HG03064 (cell line): Measurements from ENCODE around the gene NANOS2.
"Not testable (repeated sequence)": the region's sequence is repeated elsewhere in the genome, so short reads cannot be mapped to it uniquely, and the experiment has no call there.

Experiments
- ATAC-seq: cut with Tn5 transposase; IDR thresholded peaks from one replicate; pipeline ENCODE4 v1.9.1; 2021; ENCODE audit warnings: low read depth; ENCODE audit not compliant: unreplicated experiment

NANOS2 gene

DNA sequence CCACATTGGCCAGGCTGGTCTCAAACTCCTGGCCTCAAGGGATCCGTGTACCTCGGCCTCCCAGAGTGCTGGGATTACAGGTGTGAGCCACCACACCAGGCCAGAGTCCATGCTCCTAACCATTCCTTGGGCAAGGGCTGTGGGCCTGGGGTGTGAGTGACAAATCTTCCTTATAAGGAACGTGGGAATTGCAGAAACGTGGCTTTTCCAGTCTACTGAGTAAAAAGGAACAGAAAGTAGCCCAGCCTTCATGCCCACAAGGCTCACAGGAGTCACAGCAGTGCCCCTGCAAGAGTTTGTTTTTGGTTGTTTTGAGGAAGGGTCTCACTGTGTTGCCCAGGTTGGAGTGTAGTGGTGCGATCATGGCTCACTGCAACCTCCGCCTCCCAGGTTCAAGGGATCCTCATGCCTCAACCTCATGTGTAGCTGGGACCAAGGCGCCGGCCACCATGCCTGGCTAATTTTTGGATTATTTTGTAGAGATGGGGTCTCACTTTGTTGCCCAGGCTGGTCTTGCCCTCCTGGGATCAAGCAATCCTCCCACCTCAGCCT, 17.2 kb downstream of the NANOS2 start:
- ATAC-seq: no peak

DNA sequence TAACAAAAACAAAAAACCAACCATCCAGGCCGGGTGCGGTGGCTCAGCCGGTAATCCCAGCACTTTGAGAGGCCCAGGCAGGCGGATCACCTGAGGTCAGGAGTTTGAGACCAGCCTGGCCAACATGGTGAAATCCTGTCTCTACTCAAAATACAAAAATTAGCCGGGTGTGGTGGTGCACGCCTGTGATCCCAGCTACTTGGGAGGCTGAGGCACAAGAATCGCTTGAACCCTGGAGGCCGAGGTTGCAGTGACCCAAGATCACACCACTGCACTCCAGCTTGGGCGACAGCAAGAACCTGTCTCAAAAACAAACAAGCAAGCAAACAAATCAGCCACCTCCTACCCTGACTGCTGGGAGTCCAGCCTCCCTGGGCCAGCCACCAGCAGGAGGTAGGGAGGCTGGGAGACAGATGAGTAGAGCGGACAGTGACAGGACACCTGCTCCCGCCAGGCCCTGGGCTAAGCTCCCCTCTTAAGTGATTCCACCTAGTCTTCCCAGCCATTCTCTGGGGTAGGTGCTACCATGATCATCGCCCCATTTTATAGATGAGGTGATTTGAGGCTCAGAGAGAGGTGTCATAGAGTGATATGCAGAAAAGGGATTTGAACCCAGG, 18.5 kb downstream of the NANOS2 start:
- ATAC-seq: not testable (repeated sequence)

DNA sequence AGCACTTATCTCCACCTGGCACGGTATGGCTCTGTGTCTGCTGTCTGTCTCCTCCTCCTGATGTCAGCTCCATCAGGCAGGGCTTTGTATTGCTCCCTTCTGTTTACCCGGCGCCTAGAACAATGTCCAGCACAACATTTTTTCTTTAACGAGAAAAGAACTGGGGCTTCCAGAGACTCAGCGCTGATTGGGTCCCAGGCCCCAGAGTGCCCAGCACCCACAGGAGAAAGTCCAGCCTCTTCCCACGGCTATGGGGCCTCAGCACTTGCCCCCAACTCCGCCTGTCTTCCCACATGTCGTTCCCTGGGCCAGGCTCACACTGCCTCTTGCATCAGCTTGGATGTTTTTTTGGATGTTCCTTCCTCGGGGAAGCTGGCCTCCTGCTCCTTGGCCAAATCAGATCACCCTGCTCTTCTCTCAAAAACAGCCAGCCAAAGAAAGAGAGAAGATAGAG, 19.0 kb downstream of the NANOS2 start:
- ATAC-seq: no peak

DNA sequence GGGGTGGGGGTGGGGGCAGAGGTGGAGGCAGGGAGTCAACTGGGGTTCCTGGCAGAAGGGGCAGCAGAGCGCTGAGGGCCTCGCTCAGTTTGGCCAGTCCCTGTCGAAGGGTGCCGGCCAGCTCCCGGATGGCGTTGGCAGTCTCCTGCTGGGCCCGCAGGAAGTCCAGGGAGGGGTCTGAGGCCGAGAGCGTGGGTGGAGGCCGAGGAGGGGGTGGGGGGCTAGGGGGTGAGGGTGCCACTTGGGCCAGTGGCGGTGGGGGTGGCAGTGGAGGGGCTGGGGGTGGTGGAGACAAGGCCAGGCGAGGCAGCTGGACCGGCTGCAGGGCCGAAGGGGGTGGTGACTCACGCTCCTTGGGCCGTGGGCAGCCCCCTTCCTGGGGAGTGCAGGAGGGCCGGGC, 23.7 kb downstream of the NANOS2 start:
- ATAC-seq: no peak

DNA sequence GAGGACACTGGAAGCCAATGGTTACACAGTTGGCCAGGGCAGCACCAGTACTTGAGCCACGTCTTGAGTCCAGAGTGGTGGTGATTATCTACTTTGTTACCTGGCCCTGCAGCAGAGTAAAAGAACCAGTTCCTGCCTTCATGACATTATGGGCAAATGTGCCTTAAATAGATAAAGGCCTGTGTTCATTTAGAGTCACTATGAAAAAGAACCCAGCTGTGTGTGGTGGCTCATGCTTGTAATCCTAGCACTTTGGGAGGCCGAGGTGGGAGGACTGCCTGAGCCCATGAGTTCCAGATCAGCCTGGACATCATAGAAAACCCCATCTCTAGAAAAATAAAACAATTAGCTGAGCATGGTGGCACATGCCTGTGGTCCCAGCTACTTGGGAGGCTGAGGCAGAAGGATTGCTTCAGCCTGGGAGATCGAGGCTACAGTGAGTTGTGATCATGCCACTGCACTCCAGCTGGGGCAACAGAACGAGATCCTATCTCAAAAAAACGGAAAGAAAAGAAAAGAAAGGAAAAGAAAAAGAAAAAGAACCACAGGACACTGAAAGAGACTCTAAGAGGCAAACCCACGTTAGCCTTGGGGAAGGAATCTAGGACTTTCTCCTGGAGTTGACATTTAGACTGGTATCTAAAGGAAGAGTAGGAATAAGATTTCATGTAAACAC, 25.2 kb downstream of the NANOS2 start:
- ATAC-seq: no peak

DNA sequence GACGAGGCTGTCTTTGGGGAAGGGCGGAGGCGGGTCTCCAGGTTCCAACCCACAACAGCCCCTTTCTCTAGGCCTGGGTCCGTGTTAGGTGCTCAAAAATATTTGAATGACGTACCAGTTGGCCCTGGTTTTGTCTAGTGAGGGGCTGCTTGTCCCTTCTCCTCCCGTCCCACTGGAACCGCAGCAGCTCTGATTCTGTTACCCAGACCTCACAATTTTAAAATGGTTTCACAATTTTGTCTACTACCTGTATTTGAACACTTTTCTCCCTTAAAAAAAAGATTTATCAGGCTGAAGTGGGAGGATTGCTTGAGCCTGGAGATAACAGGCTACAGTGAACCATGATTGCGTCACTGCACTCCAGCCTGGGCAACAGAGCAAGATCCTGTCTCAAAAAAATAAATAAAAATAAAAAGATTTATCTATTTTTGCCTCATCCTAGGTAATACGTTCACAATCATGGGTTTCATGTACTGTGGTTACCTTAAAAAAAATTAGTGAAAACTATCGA, 27.3 kb downstream of the NANOS2 start:
- ATAC-seq: no peak

DNA sequence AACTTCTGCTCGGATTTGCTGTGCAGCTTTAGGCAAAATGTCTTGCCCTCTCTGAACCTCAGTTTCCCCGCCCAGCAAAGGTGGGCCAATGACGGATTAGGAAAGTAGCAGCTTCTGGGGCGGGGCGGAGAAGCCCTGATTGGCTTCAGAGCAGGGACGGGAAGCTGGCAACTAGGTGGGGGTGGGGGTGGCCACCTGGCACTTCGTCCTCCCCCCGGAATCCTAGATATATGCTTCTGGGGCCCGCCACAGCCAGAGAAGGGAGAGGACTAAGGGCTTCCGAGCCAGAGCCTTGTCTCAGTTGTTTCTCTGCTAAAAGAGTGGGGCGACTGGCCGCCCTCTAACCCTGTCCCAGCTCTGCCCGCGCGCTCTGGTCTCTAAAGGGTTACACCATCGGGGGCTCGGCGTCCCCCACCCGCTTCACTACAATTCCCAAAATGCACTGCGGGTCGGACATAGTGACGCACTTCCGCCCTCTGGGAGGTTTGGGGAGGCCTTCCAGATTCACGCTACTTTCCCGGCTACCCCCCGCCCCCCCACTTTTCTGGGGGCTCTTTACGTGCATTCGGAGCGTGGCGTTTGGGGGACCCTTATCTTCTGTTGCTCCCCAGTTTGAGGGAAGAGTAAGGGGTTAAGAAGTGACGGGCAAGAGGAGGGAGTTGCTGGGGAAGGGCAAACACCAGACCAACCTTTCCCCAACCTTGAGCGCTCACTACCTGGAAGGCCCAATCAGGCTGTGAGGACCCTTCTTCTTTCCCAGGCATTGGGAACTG, 28.0 kb downstream of the NANOS2 start:
- ATAC-seq: no peak

DNA sequence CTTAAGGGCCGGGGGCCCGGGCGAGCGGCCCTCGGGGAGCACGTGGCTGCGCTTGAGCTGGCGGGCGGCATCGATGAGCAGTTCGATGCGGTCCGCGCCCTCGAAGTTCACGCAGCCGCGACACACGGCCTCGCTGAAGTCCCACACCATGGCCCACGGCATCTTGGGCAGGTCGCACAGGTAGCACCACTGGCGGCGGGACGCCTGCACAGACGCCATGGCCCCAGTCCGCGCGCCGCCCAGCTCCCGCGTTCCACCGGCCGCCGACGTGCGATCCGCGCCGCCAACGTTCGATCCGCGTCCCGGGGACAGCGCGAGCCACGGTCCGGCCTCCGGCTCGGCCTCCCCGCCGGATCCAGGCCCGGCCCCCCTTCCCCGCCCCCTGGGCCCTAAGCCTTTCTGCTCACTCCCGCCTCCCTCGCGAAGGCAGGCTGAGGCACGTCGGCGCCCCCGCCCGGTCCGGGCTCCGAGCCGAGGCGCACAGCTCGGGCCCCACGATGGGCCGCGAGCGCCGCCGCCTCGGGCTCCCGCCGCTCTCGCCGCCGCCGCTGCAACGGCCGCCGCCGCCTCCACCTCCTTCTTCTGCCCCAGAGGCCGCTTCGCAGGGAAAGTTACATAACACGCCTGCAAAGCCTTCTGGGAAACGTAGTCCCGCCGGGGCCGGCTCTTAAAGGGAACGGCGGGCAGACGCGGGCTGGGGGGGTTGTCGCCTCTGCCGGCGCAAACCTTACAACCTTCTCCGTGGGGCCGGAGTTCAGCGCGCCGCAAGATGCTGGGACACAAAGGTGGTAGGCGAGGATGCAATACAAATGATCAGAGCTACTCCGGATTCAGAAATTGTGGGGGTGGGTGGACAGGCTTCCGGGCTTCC, 28.8 kb downstream of the NANOS2 start, which contains the start of gene IRF2BP1:
Gene IRF2BP1, minus strand, starts transcription at position 586 of the 871 bp plus-strand sequence. Its CDS starts 367 bp downstream, at position 219.
- no peak for ATAC-seq

DNA sequence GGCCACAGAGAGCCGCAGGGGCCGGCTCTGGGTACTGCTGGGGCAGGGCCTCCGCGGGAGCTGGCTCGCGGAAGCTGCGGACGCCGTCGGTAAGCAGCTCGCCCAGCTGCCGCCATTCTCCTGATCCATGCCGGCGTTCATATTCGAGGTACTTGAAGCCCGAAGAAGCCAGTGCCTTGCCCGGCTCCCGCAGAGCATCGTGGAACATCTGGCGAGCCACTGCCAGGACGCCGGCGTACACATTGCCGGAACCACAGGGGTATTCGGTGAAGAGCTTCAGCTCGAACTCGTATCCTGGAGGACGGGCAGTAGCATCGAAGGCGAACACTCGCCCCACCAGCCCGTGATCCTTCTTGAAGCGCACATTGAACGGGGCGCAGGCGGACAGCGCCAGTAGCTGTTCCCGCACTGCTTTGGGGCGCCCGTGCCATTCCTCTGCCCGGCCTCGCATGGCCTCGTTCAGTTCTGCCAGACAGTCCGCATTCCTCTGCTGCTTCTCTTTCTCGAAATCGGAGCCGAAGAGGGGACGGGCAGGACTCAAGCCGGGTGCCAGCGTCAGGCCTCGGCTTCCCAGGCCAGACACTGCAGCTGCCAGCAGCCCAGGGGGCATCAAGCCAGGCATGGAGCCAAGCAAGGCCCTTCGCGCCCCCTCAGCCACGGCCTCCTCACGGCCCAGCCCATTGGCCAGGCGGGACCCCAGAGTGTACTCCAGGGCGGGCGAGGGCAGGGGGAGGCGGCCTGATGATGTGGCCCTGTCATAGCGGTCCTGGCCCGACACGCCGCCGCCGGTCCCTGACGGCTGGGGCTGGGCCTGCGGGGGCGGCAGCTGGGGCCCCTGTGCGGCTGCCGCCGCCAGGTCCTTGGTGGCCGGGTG, 29.7 kb downstream of the NANOS2 start:
- ATAC-seq: no peak

DNA sequence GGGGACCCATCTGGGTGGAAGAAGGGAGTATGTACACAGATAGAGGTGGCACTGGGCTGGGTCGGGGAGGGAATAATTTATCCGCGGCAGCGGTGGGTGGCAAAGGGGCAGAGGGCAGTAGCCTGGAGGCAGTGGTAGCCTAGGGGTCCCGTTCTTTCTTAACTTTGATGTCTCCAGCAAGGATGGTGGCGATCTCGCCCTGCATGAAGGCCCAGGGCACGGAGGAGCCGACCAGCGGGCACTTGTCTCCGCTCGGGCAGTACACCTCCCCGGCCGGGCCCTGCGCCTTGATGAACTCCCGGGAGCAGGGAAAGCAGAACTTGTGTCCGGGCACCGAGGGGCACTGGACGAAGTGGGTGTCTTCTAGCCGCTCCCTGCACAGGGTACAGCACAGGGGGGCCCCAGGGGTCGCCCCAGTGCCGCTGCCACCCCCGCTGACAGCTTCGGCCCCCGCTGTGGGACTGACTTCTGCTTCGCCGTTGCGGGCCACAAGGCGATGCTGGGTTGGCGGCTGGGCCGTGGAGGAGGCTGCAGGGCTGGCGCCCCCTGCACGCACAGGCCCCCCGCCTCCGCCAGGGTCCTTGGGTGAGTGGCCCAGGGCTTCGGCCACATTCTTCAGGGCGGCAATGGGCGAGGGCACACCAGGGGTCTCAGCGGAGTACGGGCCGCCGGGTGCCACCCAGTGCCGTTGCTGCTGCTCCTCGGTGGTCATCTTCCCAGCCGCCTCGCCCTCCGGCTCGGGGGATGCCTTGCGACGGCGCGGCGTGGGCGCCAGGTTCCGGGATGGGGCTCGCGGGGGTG, 30.5 kb downstream of the NANOS2 start:
- ATAC-seq: no peak

DNA sequence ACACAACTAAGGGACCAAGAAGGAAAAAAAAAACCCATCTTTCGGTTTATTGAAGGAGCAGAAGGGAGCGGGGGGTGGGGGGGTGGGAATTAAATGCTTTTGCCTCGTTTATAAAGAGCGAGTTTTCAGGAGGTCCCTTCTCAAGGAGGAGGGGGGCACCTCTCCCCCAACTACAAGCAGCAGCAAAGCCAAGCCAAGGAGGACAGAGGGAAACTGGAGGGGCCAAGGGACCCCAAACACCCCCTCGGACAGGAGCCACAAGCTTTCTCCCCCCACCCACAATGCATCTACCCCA, 31.0 kb downstream of the NANOS2 start:
- no peak for ATAC-seq

DNA sequence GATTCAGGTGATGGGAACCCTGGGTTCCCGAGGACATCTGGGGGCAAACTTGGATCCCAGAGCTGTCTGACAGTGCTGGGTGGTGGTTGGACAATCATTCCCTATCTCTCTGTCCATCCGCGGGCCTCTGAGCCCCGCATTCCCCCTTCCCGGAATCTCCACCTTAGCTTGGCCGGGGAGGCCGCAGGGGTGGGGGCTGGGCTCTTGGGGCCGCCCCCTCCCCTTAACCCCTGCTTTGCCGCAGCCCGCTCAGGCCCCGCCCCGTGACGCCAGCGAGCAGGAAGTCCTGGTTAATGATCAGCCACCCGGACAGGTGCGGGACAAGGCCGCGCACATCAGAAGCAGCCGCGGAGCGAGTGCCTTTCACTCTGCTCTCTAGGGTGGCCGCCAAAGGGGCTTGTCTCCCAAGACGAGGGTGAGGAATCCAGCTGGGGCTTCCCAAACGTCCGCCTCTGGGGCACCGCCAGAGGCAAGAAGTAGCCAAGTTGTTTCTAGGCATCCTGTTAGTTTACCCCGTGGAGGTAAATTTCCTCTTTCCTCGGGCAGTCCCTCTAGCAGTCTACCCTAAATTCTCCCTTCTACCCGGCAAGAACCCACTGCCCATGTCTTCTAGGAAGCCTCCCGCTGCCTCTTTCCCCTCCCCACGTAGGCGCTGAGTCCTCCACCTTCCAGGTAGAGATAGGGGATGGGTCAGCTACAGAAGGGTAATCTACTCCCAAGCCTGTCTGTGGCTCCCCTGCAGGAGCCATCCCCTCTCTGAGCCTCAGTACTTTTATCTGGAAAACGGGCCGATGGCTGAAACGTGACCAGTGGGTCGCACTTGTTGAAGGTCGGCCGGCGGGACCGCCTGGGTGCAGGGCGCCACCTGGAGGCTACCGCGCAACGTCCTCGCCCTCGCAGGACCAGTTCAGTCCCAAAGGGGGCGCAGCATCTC, 31.7 kb downstream of the NANOS2 start:
- no peak for ATAC-seq

DNA sequence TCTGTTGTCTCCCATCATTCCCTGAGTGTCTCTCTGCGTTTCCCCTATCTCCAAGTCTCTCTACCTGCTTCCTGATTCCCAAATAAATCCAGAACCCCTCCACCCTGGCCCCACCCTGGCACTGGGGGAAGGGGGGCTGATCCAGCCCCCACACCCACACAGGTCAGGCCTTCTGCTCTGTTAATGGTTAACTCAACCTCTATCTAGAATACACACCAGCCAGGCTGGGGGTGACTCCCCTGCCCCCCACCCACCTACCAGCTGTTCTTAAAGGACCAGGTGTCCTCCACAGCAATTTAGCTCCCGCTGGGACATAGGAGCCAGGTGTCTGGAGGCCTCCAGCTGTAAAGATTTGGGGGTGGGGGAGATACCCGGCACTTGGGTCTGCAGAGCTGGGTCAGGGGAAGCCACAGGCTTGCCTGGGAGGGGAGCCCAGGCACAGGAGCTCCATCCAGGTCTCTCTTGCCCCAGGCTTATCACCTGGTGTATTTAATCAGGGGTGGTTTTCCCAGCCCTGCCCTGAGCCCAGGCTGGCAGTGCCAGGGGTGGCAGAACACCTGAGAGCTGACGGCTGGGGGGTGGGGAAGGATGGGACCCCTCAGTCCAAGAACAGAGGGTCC, 32.6 kb downstream of the NANOS2 start:
- ATAC-seq: no peak

DNA sequence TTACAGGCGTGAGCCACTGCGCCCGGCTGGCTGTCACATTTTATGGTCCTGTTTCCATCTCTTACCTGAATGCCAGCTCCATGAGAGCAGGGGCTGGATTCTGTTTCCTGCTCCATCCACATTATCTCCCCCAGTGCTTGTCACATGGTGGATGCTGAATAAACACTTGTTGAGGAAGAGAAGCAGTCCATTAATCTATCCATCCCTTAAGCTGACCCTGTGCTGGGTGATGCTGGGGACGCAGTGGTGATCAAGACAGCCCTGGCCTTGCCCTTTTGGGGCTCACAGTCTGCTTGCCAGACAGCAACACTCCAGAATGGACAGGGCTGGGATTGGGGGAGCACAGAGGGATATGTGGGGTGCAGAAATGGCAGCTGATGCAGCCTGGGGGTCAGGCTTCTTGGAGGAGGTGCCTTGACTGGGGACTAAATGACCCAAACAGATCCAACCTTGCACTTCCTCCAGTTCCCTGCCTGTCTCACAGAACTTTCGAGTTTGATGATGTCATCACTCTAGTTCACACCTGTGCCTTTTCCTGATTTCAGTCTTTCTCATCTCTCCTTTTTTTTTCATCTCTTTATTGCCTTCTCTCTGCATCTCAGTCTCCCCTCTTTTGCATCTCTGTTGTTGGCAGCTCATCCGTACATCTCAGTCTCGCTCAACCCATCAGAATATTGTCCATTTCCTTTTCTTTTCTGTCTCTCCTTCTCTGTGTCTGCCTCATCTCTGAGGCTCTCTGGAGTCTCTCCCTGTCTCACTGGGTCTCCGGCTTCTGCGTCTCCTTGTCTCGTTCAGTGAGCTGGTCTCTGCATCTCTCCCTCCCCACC, 33.3 kb downstream of the NANOS2 start:
- no peak for ATAC-seq

DNA sequence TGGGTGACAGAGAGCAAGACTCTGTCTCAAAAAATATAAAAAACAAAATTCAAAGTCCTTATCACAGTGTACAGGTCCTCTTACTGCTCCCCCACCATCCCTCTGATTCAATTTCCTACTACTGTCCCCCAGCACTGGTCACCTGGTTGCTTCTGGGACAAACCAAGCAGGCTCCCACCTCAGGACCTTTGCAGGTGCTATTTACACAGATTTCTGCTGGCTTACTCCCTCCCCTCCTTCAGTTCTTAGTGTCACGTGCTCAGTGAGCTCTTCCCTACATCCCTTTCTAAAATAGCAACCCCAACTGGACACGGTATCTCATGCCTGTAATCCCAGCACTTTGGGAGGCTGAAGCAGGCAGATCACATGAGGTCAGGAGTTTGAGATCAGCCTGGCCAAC, 34.6 kb downstream of the NANOS2 start:
- no peak for ATAC-seq

DNA sequence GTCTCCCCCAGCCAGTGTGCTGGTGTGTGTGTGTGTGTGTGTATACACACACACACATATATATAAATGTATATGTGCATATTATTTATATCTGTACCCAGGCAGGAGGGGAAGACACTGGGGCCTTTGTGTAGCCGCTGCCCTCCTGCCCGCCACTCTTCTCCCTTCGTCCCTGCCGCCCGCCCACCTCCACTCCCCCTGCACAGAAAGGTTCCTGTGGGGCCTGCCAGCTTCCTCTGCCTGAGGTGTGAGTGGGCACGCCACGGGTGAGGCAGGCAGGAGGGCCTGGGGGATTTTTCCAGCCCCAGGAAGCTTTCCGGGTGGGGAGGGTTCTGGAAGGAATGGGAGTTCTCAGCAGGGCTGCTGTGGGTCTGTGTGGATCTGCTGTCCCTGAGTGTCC, 35.5 kb downstream of the NANOS2 start:
- no peak for ATAC-seq
